ENCODE measurements around the gene RAD52.

- TF ChIP-seq, protein P1, sequence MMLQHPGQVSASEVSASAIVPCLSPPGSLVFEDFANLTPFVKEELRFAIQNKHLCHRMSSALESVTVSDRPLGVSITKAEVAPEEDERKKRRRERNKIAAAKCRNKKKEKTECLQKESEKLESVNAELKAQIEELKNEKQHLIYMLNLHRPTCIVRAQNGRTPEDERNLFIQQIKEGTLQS (CRISPR knock-in tag; conservative IDR thresholded peaks at IDR 0.05), result no peak
- no peak for TF ChIP-seq ELF4 (CRISPR knock-in tag; IDR thresholded peaks at IDR 0.05; ENCODE audit: low read depth)
- no peak for TF ChIP-seq ETV6 (CRISPR knock-in tag; IDR thresholded peaks at IDR 0.05)
- TF ChIP-seq SP1 (CRISPR knock-in tag; conservative IDR thresholded peaks at IDR 0.05), result no peak
- no peak for TF ChIP-seq CTCF (IDR thresholded peaks at IDR 0.05)
- TF ChIP-seq, protein P2, sequence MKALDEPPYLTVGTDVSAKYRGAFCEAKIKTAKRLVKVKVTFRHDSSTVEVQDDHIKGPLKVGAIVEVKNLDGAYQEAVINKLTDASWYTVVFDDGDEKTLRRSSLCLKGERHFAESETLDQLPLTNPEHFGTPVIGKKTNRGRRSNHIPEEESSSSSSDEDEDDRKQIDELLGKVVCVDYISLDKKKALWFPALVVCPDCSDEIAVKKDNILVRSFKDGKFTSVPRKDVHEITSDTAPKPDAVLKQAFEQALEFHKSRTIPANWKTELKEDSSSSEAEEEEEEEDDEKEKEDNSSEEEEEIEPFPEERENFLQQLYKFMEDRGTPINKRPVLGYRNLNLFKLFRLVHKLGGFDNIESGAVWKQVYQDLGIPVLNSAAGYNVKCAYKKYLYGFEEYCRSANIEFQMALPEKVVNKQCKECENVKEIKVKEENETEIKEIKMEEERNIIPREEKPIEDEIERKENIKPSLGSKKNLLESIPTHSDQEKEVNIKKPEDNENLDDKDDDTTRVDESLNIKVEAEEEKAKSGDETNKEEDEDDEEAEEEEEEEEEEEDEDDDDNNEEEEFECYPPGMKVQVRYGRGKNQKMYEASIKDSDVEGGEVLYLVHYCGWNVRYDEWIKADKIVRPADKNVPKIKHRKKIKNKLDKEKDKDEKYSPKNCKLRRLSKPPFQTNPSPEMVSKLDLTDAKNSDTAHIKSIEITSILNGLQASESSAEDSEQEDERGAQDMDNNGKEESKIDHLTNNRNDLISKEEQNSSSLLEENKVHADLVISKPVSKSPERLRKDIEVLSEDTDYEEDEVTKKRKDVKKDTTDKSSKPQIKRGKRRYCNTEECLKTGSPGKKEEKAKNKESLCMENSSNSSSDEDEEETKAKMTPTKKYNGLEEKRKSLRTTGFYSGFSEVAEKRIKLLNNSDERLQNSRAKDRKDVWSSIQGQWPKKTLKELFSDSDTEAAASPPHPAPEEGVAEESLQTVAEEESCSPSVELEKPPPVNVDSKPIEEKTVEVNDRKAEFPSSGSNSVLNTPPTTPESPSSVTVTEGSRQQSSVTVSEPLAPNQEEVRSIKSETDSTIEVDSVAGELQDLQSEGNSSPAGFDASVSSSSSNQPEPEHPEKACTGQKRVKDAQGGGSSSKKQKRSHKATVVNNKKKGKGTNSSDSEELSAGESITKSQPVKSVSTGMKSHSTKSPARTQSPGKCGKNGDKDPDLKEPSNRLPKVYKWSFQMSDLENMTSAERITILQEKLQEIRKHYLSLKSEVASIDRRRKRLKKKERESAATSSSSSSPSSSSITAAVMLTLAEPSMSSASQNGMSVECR (CRISPR knock-in tag; IDR thresholded peaks at IDR 0.05; ENCODE audit: borderline replicate concordance), result no peak
- no peak for TF ChIP-seq TEAD4 (CRISPR knock-in tag; IDR thresholded peaks at IDR 0.05)
- no peak for TF ChIP-seq ZNF121 (CRISPR knock-in tag; IDR thresholded peaks at IDR 0.05)
- TF ChIP-seq ZBTB43 (CRISPR knock-in tag; IDR thresholded peaks at IDR 0.05), result no peak
- TF ChIP-seq, protein P3, sequence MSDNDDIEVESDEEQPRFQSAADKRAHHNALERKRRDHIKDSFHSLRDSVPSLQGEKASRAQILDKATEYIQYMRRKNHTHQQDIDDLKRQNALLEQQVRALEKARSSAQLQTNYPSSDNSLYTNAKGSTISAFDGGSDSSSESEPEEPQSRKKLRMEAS (CRISPR knock-in tag; IDR thresholded peaks at IDR 0.05), result no peak
- no peak for TF ChIP-seq ZNF232 (CRISPR knock-in tag; IDR thresholded peaks at IDR 0.05)
- no peak for TF ChIP-seq PREB (CRISPR knock-in tag; IDR thresholded peaks at IDR 0.05; ENCODE audit: borderline replicate concordance)
- no peak for TF ChIP-seq TCF7 (CRISPR knock-in tag; IDR thresholded peaks at IDR 0.05; ENCODE audit: low read depth)
These were observed 22.5 kb upstream of the RAD52 start for GRCh38 chr12:971991-972390.

All from WTC11 (cell line).